GM12872 (cell line): ENCODE measurements around the gene TUBB2B.

Source experiments
- TF ChIP-seq, protein P1 (sequence below): IDR thresholded peaks from 3 replicates; pipeline ENCODE4 v1.5.1; 2011; ENCODE audit warnings: low read depth, mild to moderate bottlenecking, low read length, moderate library complexity; ENCODE audit not compliant: insufficient read depth

Gene TUBB2B

DNA sequence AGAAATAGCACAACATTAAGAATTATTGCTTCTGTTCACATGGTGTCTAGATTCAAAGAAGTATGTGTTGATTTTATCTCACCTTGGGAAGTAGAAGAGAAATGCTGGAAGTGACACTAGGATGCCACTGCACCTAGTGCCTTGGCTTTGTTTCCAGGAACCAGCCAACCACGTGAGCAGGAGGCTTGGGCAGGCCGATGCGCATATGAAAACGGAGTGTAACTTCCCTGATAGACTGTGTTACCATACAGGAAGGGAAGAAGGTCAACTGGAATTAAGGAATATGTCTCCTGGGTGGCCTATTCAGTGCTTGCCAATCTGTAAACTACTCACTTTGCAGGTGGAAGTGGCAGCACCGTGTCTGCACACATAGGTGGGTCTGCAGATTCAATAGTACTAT lies 28.1 kb downstream of the TUBB2B start:
- TF ChIP-seq, protein P1, sequence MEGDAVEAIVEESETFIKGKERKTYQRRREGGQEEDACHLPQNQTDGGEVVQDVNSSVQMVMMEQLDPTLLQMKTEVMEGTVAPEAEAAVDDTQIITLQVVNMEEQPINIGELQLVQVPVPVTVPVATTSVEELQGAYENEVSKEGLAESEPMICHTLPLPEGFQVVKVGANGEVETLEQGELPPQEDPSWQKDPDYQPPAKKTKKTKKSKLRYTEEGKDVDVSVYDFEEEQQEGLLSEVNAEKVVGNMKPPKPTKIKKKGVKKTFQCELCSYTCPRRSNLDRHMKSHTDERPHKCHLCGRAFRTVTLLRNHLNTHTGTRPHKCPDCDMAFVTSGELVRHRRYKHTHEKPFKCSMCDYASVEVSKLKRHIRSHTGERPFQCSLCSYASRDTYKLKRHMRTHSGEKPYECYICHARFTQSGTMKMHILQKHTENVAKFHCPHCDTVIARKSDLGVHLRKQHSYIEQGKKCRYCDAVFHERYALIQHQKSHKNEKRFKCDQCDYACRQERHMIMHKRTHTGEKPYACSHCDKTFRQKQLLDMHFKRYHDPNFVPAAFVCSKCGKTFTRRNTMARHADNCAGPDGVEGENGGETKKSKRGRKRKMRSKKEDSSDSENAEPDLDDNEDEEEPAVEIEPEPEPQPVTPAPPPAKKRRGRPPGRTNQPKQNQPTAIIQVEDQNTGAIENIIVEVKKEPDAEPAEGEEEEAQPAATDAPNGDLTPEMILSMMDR, result no peak

DNA sequence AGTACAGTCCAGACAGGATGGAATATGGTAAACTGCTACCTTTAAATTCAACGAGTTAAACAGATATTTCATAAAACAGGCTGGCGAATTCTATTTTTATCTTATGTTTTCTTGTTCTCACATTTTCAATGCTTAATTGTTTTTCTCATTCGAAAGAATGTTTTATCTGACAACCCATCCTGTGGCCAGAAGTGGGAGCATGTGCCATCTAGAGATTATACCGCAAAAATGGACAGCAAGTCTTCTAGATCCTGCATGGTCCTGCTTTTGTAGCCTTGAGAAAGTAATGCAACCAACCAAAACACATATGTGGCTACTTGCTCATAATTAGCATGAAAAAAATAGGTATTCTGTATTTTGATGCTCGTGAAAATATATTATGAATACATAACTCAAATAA lies 30.7 kb downstream of the TUBB2B start:
- TF ChIP-seq, protein P1, result no peak

- TF ChIP-seq, protein P1, result no peak
Measured at GRCh38 chr6:3195695-3196497, 31.6 kb downstream of the TUBB2B start.

GRCh38 chr6:3195420-3195694 lies 32.1 kb downstream of the TUBB2B start:
- TF ChIP-seq, protein P1, result no peak

GRCh38 chr6:3194535-3195419 lies 32.7 kb downstream of the TUBB2B start:
- TF ChIP-seq, protein P1, result no peak

DNA sequence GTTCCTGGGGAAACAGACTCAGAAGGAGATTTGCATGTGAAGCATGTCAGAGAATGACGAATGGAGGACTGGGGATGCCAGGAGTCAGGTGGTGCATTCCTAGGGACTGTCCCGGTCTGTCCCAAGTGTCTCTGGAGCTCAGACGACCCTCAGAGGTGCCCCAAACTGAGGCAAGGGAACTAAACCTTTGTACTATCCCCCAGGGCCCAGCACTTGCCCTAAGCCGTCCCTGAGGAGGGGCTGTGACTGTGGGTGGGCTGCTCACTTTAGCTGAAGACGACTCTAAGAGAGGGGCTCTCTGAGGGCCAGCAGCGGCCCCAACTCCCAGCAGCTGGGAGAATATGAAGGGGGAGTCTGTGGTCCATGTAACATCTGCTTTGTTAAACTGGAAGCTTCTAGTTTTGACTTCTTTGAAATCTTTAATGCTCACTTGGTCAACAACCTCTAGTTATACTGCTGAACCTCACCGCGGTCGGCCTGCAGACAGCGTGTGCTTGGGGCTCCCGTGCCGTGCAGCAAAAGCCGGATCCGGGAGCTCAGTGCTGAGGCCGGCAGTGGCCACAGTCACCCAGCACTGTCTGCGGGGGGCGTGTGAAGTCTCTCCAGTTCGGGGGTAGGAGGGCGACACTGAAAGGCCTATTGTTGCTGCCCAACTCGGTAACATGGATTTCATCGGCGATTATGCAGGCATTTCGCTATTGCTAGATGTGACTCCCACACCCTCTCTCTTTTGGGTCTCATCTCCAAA lies 34.2 kb downstream of the TUBB2B start:
- TF ChIP-seq, protein P1, result no peak

GRCh38 chr6:3190779-3191178 lies 36.7 kb downstream of the TUBB2B start:
- TF ChIP-seq, protein P1, result no peak
